ENCODE results near the gene PSMD1.

The PSMD1 gene

DNA sequence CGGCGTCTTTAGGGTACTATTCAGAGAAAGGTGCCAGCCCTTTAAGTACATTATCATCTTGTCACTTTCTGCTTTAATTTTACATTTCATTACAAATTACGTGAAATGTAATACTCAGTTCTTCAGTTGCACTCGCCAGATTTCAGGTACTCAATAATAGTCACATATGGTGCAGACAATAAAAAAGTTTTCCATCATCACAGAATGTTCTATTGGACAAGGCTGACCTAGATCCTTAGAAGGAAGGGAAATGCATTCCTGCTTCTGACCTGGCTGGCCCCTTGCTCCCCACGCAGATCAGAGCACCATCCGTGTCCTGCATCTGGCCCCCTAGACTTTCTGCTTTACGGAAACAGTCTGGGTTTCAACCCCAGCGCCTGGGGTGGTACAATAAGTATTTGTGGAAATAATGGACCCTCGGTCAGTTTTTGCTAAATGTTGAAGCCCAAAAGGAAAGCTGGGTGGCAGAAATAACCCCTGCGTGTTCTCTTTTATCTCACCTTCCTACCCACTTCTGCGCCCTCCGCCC, 20.0 kb upstream of the PSMD1 start:
- DNase-seq, result no peak

DNA sequence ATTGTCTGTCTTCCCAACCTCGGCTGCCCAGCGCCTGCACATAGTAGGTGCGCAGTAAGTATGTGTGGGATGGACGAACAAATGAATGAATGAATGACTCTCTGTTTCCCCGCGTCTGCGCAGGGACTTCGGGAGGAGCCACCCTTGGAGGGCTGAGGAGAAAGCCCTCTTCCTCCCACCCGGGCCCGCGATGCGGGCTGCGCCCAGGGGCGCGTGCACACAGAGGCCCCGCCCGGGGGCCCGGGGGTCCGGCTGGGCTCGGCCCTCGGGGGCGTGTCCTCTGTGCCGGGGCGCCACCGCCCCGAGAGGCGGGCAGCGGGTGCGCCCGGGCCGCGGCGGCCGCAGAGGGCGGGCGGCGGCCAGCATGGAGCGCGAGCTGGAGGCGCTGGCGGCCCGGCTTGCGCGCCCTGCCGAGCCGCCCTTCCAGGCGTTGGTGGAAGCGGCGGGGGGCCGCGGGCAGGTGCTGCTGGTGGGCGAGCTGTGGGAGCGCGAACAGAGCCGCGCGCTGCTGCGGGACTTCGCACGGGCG, 19.4 kb upstream of the PSMD1 start, which contains the start of gene C2orf72:
Gene C2orf72 (plus strand): TSS at position 322 of the 529 bp plus-strand sequence. CDS start 43 bp downstream, at position 365.
- DNase-seq, result peak; percentile 70

DNA sequence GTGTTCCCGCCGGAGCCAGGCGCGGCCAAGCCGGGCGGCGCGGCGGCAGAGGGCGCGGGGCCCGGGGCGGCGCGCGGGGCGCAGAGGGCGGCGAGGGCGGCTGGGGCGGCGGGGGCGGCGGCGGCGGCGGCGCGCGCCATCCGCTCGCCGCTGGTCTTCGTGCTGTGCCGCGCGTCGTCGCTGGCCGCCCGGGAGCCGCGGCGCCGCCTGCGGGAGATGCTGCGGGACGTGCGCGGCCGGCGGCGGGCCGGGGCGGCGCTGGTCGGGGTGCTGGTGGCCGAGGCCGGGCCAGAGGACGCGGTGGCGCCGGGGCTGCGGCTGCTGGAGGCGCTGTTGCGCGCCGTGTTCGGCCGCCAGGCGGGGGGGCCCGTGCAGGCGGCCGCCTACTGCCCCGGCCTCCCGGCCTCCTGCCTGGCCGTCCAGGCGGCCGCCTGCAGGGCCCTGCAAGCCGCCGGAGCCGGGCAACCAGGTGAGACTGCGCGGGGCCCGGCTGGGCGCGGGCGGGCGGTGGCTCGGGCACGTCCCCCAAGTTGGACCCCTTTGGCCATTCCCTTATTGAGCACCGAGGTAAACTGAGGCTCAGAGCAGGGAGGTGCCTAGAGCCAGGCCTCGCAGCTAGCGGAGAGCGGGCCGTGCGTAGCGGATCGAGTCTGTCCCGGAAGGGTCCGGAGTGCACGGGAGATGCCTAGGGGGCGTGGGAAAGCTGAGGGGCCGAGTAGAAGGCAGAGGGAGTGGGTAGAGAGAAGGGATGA, 18.8 kb upstream of the PSMD1 start:
- peak; percentile 32 for DNase-seq

DNA sequence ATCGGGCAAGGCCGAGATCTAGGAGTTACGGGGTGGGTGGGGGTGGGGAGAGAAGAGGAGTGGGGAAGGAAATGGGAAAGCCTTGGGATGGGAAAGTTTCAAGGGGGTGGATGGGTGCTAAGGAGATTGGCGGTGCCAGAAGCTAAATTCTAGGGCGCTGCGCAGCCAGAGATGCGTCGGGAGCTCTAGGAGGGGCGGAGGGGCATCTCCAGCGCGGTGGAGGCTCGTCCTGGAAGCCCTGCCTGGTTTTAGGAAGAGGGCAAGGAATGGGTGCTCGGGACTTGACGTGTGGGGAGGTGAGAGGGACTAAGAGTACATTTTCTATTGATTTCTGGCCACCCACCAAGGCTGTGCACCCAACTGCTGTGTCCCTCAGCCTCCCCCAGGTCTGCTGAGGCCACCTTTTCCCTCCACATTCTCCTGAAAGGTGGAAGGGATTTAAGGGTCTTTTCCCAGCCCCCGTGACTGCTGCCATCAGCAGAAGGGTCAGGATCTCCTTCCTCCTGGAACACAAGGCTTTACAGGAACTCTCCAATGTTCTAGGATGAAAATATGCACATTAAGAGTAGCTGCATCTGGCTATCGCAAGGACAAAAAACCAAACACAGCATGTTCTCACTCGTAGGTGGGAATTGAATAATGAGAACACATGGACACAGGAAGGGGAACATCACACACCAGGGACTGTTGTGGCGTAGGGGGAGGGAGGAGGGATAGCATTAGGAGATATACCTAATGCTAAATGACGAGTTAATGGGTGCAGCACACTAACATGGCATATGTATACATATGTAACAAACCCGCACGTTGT, 18.0 kb upstream of the PSMD1 start:
- DNase-seq, result no peak

DNA sequence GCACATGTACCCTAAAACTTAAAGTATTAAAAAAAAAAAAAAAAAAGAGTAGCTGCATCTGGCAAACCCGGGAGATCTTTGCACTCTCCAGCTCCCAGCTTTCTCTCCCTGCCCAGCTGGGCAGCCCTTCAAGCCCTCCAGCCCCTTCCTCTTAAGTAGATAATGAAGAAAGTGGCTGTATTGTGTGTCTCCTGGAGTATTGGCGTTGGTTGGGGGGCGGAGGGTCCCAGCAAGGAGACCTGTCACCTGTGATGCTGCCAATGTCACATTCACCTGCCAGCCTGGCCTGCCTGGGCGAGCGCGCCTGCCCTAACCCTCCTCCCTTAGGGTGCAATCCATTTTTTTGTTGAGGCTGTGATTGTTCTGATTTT, 17.4 kb upstream of the PSMD1 start:
- DNase-seq, result no peak

DNA sequence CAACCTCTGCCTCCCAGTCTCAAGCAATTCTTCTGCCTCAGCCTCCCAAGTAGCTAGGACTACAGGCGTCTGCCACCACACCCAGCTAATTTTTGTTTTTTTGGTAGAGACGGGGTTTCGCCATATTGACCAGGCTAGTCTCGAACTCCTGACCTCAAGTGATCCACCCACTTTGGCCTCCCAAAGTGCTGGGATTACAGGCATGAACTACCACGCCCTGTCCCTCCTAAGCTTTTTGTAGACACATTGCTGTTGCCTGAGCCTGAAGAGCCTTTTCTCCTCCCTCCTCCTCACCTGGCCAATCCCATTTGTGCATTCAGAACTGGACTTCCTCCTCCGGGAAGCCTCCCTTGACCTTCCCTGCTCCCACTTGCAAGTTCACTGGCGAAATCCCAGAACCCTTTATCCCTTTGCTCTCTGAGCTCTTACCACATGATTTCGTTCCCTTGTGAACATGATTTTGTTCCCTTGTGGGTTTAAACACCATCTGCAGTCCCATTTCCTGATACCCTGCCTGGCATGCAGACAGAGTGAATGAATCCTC, 16.8 kb upstream of the PSMD1 start:
- no peak for DNase-seq

DNA sequence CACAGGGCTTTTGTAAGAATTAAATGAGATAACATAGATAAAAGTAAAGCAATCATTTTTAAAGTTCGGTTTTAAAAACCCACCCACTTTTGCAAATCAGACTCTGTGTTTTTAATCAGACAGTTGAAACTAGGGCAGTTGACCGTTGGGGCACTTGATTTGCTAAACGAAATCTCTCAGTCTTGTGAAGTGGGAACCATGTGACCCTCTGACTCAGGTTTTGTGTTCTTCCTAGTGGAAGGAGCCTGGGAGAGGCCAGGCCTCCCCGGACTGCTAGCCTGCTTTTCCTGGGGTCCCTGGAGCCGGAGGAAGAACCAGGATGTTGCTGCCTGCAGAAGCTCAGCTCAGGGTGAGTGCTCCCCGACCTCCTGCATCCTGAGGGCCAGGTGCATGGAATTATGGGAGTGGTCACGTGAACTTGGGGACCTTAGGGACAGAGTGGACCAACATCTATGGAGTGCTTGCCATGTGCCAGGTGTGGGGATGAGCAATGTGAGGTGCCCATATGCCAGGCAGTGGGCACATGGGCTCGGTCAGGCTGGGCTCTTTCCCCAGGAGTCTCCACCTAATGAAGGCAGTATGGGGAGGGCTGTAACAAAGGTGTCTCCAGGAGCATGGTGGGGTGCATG, 15.5 kb upstream of the PSMD1 start:
- DNase-seq, result no peak

DNA sequence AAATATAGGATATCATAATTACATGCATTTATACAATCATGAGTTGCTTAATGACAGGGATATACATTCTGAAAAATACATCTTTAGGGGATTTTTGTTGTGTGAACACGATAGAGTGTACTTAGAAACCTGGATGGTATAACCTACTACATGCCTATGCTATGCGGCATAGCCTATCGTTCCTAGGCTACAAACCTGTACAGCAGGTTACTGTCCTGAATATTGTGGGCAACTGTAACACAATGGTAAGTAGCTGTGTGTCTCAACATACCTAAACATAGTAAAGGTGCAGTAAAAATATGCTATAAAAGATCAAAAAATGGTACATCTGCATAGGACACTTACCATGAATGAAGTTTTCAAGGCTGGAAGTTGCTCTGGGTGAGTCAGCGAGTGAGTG, 12.9 kb upstream of the PSMD1 start:
- no peak for DNase-seq

DNA sequence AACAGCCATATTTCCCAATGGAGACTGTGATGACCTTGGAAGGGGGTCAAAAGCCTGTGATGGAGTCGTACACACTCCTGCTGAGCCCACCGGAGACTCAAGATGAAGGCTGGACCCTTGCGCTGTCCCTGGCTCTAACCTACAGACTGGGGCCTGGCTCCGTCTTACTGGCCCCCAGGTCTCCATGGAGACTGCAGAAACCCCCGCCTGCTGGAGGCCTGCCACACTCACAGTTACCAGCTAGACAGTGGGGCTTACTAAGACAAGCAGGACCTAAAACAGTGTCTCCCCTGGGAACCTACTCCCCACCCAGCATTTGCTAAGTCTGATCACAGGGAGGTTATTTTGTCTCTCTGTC, 9.8 kb upstream of the PSMD1 start:
- no peak for DNase-seq

DNA sequence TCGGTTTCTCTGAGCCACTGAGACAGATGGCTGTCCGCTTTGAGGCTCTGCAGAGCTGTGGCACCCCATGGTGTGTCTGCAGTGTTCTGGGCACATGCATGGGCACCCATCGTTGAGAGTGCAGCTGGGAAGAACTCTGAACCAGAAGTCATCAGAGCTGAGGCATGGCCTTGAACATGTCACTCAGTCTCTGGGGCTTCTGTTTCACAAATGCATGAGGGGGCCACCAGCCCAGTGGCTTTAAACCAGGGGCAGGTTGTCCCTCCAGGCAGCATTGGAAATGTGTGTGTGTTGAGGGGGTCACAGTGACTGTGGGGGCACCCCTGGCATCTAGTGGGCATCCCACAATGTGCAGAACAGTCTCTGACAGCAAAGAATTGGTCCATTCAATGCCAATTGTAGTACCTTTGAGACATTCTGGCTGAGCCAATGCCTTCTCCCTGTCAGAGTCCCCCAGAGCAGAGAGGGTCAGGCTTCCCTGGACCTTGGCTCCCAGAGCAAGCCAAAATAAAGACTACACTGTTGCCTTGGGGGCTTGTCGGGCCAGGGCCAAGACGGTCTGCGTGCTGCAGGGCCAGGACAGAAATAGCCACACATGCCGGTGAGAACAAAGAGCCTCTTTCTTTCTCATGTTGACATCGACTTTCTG, 9.3 kb upstream of the PSMD1 start:
- DNase-seq, result no peak

DNA sequence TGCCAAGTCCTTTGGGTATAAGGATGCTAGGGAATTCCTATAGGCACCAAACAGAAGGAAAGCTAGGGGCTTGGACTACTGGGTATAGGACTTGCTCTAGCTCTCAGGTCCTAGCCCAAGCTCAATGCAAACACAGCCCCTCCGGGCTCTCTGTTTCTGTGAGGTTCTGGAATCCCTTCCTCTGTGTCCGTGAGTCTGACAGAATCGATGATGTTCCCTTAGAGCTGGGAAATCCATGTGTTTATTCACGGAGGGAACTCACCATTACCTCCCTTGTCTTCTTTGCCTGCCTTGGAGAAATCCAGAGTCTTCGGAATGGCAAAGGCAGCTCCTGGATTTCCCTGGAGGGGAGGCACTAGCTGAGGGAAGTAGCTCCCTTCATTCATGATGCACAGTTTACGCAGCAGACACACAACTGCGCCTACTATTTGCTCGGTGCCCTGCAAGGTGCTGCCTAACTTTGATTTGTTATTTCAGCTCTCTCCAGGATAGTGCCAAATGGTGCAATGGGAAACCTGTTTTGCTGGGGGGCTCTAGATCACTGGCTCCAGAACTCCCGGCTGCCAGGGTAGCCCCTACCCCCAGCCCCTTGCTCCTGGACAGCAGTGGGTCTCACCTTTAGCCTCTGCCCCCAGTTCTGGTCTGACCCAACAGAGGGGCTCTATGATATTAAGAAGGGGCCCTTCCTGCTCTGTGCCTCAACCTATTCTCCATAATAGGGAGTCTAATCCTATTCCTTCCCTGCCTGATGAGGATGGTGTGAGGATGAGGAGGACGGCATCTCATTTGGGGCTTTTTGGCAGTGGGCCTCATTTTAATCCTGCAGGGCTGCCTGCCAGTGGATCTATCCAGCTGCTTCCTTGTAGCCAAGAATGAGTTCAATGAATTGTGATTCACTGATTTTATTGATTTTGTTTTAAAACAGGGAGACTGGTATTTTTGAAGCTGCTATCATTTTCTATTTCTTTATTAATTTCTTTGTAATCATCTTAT, 8.4 kb upstream of the PSMD1 start:
- DNase-seq, result no peak

DNA sequence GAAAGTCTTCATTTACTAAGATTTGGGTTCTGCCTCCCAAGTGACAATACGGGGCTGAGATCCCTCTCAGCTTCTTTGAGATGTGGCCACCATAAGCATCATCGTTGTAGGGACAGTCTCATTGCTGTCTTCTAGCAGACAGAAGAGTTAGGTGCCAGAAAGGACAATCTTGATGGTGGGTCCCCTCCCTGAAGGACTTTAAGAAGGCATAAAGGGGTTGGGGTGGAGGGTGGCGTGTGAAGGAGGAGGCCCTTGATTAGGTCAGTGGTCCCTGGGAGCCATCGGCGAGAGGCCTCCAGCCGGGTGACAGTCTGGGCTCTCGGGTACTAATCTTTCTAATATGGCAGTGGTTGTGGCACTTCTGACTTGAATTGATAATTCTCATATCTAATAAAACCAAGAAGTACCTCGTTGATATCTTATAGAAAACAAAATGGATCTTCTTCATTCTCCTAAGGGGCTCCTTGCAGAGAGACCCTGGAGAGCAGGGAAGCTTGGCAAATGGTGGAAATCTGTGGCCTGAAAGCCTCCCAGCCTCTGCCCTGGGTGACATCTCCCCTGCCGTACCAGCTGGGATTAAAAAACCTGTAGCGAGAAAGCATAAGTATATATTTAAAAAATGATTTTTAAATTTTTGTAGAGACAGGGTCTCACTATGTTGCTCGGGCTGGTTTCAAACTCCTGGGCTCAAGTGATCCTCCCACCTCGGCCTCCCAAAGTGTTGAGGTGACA, 7.2 kb upstream of the PSMD1 start:
- DNase-seq, result no peak

DNA sequence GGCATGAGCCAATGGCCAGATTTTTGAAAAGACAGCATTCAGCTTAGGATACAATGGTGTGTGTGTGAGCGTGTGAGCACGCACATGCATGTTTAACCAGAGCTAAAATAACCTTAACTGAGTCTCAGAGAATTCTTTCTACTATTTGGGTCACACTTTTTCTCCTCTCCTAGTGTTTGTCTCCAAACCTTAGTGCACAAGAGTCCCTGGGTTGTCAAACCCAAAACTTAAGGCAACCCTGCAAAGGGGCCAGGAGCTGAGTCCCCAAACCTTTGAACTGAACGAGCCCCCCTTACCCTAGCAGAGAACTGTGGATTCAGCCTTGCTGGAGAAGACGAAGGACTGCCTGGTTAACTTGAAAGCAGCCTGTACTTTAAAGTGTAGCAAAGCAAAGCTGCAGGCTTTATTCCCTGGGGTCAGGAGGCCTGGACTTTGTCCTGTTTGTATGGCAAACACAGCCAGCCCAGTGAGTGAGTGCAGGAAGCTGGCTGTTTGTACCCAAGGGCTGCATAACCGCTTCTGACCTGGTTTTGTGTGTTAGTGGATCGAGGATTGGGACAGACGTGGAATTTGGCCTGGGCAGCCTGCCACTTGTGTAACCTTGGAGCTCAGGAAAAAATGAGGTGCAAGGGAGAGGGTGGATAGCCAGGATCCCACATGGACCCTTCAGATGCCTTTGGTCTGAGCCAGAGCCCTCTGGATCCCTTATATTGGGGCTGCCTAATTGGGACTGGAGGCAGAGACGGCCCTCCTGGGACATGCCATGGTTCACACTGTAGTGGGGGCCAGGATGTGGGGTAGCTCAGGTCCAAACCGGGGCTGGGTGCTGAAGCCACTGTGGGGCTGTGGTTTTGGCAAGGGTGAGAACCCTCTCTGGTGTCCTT, 6.4 kb upstream of the PSMD1 start:
- no peak for DNase-seq

DNA sequence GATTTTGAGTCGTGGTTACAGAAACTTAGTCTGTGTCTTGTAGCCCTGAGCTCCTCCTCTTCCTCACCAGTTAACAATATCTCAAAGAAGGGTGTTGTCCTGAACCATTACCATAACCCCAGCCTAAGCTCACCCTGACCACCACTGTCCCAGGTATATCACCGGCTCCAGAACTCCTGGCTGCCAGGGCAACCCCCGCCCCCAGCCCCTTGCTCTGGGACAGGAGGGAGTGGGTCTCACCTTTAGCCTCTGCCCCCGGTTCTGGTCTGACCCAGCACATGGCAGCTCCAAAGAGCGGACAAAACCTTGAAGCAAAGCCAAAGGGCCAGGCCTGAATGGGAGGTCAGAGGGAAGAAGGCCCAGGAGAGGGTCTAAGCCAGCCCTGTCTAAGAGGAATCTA, 5.6 kb upstream of the PSMD1 start:
- DNase-seq, result no peak

DNA sequence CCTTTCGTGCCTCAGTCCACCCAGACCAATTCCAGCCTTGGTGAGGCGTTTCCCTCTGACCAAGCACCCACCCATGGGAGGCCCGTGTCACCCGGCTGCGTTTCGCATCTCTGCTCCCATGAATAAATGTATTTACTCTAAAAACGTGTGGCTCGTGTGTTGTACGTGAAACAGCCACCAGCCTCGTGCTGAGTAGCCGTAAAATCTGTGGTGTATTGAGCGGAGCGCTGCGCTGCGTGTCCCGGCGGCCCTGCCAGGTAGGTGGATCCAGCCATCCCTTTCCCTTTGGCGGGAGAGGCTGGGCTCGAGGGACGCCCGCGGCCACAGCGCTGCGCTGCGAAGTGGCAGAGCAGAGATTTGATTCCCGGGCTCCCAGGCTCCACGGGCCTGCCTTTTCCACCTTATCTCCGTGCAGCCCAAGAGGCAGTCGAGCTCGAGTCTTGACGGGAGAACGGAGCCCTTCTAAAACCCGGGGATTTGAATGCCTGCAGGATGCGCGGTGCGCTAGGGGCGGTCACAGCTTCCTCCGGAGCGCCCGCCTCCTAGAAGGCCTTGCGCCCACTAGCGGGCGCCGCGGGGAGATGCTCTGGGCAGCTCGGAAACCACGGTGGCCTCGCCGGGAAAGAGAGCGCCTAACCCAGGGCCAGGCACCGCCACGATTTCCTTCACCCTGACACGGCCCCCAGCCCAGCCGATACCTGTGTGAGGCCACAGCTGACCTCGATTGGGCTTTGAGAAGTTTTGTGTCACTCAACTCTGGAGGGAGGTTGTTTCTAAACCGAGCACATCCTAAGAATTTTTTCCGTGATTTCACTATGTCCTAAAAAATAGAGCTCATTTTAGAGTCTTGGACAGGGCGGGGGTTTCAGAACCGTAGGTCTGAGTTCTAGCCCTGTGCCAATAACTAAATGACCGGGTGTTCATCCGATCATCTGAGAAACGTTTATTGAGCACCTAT, 3.9 kb upstream of the PSMD1 start:
- DNase-seq, result peak; percentile 95

DNA sequence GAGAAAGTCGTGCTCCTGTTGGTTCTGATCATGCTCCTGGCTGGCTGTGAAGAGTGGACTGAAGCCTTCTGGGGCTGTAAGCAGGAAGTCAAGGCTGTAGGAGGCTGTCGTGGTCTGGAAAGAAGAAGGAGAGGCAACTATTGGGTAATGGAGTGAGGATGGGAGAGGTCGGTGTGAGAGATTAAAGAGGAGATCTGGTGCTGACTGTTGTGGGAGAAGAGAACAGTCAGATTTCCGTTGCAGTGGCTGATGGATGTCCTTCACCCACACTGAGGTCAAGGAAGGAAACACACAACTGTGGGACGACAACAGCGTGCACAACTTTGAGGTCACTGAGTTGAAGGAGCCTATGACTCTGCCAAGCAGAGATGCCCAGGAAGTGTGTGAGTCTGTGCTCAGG, 2.8 kb upstream of the PSMD1 start:
- no peak for DNase-seq

DNA sequence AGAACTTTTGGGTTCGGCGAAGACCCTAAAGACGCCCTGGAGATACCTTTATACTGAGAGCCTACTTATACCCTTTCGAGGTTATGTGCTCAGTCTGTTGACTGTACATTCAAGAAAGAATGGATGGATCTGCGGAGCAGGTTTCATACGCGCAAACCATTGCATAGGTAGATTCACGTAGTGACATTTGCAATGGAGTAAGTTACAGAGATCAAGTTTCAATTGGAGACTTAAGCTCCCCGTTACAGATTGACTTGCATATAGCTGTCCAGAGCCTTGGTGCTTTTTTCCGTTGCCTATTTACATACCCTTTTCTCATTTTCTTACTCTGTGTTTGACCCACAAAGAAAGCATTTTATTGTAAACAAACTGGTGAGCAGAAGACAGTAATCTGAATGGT, 923 bp downstream of the PSMD1 start:
- DNase-seq, result peak; percentile 54

Measured in NCI-H510A treated with DMSO at 0.1 percent for 48 hours (cell line).